GM18907 (cell line): ENCODE measurements around the gene RASA4.
"Not testable (repeated sequence)": the region's sequence is repeated elsewhere in the genome, so short reads cannot be mapped to it uniquely, and the experiment has no call there.

ENCODE experiments used
- ATAC-seq: cut with Tn5 transposase; IDR thresholded peaks from one replicate; pipeline ENCODE4 v1.9.1; 2021; ENCODE audit warnings: mild to moderate bottlenecking, moderate library complexity; ENCODE audit not compliant: unreplicated experiment

The RASA4 gene

DNA sequence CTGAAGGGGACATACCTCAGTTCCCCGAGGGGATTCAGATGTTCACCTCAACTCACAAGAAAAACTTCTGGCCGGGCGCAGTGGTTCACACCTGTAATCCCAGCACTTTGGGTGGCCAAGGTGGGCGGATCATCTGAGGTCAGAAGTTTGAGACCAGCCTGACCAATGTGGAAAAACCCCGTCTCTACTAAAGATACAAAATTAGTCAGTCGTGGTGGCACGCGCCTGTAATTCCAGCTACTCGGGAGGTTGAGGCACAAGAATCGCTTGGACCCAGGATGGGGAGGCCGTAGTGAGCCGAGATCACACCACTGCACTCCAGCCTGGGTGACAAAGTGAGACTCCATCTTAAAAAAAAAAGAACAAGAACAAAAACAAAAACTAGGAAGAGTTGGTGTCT is 71.3 kb downstream of the RASA4 start:
- ATAC-seq, result not testable (repeated sequence)

- not testable (repeated sequence) for ATAC-seq
These were observed 72.2 kb downstream of the RASA4 start for GRCh38 chr7:102544372-102544771.

- not testable (repeated sequence) for ATAC-seq
These were observed 73.0 kb downstream of the RASA4 start, which contains the start of gene UPK3BL2 for GRCh38 chr7:102543596-102543995. TSS of gene UPK3BL2 (minus strand) at chr7:102543696. CDS start at chr7:102543636, 60 bp downstream.

DNA sequence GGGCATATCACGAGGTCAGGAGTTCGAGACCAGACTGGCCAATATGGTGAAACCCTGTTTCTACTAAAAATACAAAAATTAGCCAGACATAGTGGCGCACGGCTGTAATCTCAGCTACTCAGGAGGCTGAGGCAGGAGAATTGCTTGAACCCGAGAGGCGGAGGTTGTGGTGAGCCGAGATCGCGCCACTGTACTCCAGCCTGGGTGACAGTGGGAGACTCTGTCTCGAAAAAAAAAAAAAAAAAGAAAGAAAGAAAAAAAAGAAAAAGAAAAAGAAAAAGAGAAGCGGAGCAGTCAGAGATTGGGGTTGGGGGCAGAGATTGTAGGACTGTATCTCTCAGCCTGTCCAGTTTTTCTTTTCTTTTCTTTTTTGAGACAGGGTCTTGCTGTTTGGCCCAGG is 73.8 kb downstream of the RASA4 start:
- ATAC-seq, result not testable (repeated sequence)

GRCh38 chr7:102542083-102542482 is 74.5 kb downstream of the RASA4 start:
- ATAC-seq, result not testable (repeated sequence)

GRCh38 chr7:102540604-102541003 is 76.0 kb downstream of the RASA4 start:
- ATAC-seq, result not testable (repeated sequence)

DNA sequence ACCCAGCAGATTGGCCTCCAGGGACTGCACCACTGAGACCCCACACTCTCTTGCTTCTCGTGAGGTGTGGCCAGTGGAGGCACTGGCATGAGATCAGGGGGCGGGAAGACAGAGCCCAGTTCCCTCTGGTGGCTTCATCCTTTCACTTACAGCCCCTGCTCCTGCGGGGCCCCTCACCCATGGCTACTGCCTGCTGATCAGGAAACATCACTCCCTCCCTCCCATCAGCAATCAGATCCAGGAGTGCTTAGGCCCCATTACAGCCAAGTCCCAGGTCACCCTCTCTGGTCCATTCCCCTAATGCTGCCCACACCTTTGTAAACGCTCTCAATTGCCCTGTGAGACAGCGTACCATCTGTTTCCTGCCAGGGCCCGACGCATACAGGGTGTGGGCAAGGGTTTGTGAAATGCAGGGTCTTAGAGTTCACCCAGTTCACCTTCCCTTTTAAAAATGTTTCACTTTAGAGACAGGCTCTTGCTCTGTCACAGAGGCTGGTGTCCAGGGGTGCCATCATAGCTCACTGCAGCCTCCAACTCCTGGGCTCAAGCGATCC is 81.4 kb downstream of the RASA4 start:
- not testable (repeated sequence) for ATAC-seq

GRCh38 chr7:102532127-102532526 is 84.4 kb downstream of the RASA4 start:
- ATAC-seq, result not testable (repeated sequence)

- not testable (repeated sequence) for ATAC-seq
These were observed 85.0 kb downstream of the RASA4 start for GRCh38 chr7:102531583-102531982.

- not testable (repeated sequence) for ATAC-seq
These were observed 88.4 kb downstream of the RASA4 start for GRCh38 chr7:102527822-102528793.

- ATAC-seq, result not testable (repeated sequence)
These were observed 89.4 kb downstream of the RASA4 start for GRCh38 chr7:102527182-102527581.

- not testable (repeated sequence) for ATAC-seq
These were observed 91.8 kb downstream of the RASA4 start for GRCh38 chr7:102524803-102525202.
